HepG2 (cell line): ENCODE measurements around the gene RPH3AL. TPM values are rescaled to one million over a fixed set of nuclear protein-coding genes. Genes with fewer than 3 reads are reported as not detected.

ENCODE experiments used
- GABPB1 ChIP-seq: IDR thresholded peaks from 2 replicates; pipeline ENCODE4 v1.6.1; 2016; ENCODE audit warnings: mild to moderate bottlenecking, missing genetic modification reagents, moderate library complexity, missing compliant biosample characterization
- HHEX ChIP-seq: IDR thresholded peaks from 2 replicates; pipeline ENCODE4 v1.6.1; 2016; ENCODE audit warnings: control low read depth
- JARID2 ChIP-seq: sonication (generic); formaldehyde crosslinking; IDR thresholded peaks from 2 replicates; pipeline ENCODE4 v1.8.1; 2023; ENCODE audit warnings: missing genetic modification reagents, inconsistent platforms; ENCODE audit not compliant: insufficient replicate concordance
- RBAK ChIP-seq: sonication (generic); formaldehyde crosslinking; IDR thresholded peaks from 2 replicates; pipeline ENCODE4 v1.5.1; 2020; ENCODE audit warnings: mild to moderate bottlenecking, missing genetic modification reagents
- ZNF563 ChIP-seq: sonication (generic); formaldehyde crosslinking; IDR thresholded peaks from 2 replicates; pipeline ENCODE4 v1.8.0; 2022; ENCODE audit warnings: mild to moderate bottlenecking, moderate library complexity, missing genetic modification reagents
- polyA plus RNA-seq, 8 experiments: library from polyadenylated mRNA; depleted of rRNA in 3 of 8; stranded (reverse) in 7 of 8; unstranded in 1 of 8; fragments of >200 nt; fragmentation: Illumina TruSeq in 4 of 8; extraction: Trizol in 4 of 8; gene quantifications; 2 replicates each; pipeline versions ENCODE4 v1.2.1 to v1.2.3, GENCODE V29; 2011 to 2016; ENCODE audit warnings: low read depth in 4 of 8, missing spikeins in 1 of 8, mixed read lengths in 1 of 8; ENCODE audit not compliant: insufficient read depth in 1 of 8
- total RNA-seq, 5 experiments: library from RNA; depleted of rRNA; stranded (reverse); fragments of >200 nt; fragmentation: Illumina TruSeq; extraction: Trizol; gene quantifications; 2 replicates each; pipeline ENCODE4 v1.2.3, GENCODE V29; 2016; ENCODE audit warnings: low read depth in 1 of 5
- TF ChIP-seq, protein P1 (sequence below): sonication (generic); formaldehyde crosslinking; IDR thresholded peaks from 2 replicates; pipeline ENCODE4 v1.4.0; 2020; ENCODE audit warnings: missing genetic modification reagents
- TF ChIP-seq, protein P2 (sequence below): IDR thresholded peaks from 2 replicates; pipeline ENCODE4 v1.6.1; 2016; ENCODE audit warnings: low read depth, missing genetic modification reagents, missing compliant biosample characterization

The RPH3AL gene
- total and polyA plus RNA-seq, 2 of the 13 experiments (the other 11 are each of a cell fraction or from before 2014, with no cell fraction given), result 7.8 to 16.4 TPM

DNA sequence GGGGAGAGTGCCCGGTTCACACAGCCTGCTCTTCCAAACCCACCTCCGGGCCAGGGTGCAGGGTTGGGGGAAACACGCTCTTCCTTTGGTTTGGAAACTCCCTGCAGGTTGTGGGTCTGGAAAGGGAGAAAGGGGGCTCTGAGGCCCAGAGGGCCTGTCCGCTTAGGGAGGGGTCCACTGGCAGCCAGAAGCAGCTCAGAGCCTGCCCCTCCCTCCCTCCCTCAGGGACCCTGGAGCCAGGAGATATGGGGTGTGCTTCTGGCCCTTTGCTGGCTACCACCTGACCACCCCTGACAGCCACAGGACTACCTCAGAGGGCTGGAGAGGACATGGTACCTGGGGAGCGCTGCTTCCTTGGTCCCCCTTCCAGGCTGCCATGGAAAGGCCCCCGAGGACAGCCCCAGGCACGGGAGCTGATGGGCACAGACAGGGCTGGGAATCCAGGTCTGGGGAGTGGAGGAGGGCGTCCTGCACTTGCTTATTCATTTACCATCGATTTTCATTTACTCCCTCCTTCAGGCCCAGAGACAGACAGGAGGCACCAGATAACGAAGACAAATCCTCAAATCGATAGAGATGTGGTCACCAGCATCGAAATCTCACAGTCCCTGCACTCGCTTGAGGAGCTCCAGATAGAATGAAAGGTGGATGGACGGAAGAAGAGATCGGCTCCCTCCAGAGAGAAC lies 122.8 kb downstream of the RPH3AL start (continued):
- TF ChIP-seq, protein P1, sequence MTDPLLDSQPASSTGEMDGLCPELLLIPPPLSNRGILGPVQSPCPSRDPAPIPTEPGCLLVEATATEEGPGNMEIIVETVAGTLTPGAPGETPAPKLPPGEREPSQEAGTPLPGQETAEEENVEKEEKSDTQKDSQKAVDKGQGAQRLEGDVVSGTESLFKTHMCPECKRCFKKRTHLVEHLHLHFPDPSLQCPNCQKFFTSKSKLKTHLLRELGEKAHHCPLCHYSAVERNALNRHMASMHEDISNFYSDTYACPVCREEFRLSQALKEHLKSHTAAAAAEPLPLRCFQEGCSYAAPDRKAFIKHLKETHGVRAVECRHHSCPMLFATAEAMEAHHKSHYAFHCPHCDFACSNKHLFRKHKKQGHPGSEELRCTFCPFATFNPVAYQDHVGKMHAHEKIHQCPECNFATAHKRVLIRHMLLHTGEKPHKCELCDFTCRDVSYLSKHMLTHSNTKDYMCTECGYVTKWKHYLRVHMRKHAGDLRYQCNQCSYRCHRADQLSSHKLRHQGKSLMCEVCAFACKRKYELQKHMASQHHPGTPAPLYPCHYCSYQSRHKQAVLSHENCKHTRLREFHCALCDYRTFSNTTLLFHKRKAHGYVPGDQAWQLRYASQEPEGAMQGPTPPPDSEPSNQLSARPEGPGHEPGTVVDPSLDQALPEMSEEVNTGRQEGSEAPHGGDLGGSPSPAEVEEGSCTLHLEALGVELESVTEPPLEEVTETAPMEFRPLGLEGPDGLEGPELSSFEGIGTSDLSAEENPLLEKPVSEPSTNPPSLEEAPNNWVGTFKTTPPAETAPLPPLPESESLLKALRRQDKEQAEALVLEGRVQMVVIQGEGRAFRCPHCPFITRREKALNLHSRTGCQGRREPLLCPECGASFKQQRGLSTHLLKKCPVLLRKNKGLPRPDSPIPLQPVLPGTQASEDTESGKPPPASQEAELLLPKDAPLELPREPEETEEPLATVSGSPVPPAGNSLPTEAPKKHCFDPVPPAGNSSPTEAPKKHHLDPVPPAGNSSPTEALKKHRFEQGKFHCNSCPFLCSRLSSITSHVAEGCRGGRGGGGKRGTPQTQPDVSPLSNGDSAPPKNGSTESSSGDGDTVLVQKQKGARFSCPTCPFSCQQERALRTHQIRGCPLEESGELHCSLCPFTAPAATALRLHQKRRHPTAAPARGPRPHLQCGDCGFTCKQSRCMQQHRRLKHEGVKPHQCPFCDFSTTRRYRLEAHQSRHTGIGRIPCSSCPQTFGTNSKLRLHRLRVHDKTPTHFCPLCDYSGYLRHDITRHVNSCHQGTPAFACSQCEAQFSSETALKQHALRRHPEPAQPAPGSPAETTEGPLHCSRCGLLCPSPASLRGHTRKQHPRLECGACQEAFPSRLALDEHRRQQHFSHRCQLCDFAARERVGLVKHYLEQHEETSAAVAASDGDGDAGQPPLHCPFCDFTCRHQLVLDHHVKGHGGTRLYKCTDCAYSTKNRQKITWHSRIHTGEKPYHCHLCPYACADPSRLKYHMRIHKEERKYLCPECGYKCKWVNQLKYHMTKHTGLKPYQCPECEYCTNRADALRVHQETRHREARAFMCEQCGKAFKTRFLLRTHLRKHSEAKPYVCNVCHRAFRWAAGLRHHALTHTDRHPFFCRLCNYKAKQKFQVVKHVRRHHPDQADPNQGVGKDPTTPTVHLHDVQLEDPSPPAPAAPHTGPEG (CRISPR knock-in tag), result no peak
- TF ChIP-seq ZNF563 (no peak), HHEX (CRISPR knock-in tag) (no peak), RBAK (CRISPR knock-in tag) (no peak), GABPB1 (CRISPR knock-in tag) (no peak), JARID2 (CRISPR knock-in tag) (no peak)
- TF ChIP-seq, protein P2, sequence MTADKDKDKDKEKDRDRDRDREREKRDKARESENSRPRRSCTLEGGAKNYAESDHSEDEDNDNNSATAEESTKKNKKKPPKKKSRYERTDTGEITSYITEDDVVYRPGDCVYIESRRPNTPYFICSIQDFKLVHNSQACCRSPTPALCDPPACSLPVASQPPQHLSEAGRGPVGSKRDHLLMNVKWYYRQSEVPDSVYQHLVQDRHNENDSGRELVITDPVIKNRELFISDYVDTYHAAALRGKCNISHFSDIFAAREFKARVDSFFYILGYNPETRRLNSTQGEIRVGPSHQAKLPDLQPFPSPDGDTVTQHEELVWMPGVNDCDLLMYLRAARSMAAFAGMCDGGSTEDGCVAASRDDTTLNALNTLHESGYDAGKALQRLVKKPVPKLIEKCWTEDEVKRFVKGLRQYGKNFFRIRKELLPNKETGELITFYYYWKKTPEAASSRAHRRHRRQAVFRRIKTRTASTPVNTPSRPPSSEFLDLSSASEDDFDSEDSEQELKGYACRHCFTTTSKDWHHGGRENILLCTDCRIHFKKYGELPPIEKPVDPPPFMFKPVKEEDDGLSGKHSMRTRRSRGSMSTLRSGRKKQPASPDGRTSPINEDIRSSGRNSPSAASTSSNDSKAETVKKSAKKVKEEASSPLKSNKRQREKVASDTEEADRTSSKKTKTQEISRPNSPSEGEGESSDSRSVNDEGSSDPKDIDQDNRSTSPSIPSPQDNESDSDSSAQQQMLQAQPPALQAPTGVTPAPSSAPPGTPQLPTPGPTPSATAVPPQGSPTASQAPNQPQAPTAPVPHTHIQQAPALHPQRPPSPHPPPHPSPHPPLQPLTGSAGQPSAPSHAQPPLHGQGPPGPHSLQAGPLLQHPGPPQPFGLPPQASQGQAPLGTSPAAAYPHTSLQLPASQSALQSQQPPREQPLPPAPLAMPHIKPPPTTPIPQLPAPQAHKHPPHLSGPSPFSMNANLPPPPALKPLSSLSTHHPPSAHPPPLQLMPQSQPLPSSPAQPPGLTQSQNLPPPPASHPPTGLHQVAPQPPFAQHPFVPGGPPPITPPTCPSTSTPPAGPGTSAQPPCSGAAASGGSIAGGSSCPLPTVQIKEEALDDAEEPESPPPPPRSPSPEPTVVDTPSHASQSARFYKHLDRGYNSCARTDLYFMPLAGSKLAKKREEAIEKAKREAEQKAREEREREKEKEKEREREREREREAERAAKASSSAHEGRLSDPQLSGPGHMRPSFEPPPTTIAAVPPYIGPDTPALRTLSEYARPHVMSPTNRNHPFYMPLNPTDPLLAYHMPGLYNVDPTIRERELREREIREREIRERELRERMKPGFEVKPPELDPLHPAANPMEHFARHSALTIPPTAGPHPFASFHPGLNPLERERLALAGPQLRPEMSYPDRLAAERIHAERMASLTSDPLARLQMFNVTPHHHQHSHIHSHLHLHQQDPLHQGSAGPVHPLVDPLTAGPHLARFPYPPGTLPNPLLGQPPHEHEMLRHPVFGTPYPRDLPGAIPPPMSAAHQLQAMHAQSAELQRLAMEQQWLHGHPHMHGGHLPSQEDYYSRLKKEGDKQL (CRISPR knock-in tag), result no peak
